Motor neuron (in vitro differentiated cells): ENCODE measurements around the gene CTNNA3. TPM values are rescaled to one million over a fixed set of nuclear protein-coding genes. Genes with fewer than 3 reads are reported as not detected.
A peak's percentile ranks its signal among the peaks of the same experiment; 100 is the strongest.

ENCODE experiments used
- ATAC-seq, 8 experiments: fragments of 200-7000 bp; cut with Tn5 transposase; replicated peaks in 6 of 8; 2 replicates each; pipeline ENCODE4 v1.8.0; 2021; ENCODE audit warnings: mild to moderate bottlenecking in 8 of 8, moderate library complexity in 8 of 8
- H3K27ac ChIP-seq, 2 donors: fragments of 250-450 bp; sonication (Bioruptor Pico); 2 replicates each; pipeline ENCODE4 v1.9.0; 2021; ENCODE audit warnings: antibody characterized with exemption in 2 of 2, mild to moderate bottlenecking in 2 of 2, moderate library complexity in 1 of 2
- H3K4me1 ChIP-seq, 2 donors: fragments of 250-450 bp; sonication (Bioruptor Pico); replicated peaks in 1 of 2; 2 replicates each; pipeline ENCODE4 v1.6.1; 2021; ENCODE audit warnings: antibody characterized with exemption in 2 of 2, mild to moderate bottlenecking in 2 of 2, moderate library complexity in 1 of 2
- H3K4me3 ChIP-seq, 5 donors: fragments of 250-450 bp; sonication (Bioruptor Pico); 2 replicates each; pipeline ENCODE4 v1.9.0; 2021; ENCODE audit warnings: antibody characterized with exemption in 5 of 5, mild to moderate bottlenecking in 5 of 5, moderate library complexity in 4 of 5
- WGBS, 10 experiments: fragments of 450-650 bp; shearing (Covaris generic); methylation state at CpG; one replicate each; pipeline ENCODE4 v1.0.0; 2022; 5-methylcytosine and 5-hydroxymethylcytosine counted together
- in situ Hi-C, 9 experiments: fragments of 400-800 bp; cut with MboI; loops; one replicate each; pipeline ENCODE4 v1.15.0; 2021; ENCODE audit warnings: low sequenced_read_pairs in 9 of 9, low pct_unique_long_range_greater_than_20kb in 2 of 9; ENCODE audit not compliant: unreplicated experiment in 9 of 9
- total RNA-seq, 8 experiments: library from RNA; unstranded; fragments of 300-600 nt; gene quantifications; 2 replicates each; pipeline versions ENCODE4 v1.2.3 to v1.2.4, GENCODE V29; 2022

CTNNA3 gene
- total RNA-seq, 8 experiments from 2014 or later = 0.05 to 4.6 (median 0.48) TPM

DNA sequence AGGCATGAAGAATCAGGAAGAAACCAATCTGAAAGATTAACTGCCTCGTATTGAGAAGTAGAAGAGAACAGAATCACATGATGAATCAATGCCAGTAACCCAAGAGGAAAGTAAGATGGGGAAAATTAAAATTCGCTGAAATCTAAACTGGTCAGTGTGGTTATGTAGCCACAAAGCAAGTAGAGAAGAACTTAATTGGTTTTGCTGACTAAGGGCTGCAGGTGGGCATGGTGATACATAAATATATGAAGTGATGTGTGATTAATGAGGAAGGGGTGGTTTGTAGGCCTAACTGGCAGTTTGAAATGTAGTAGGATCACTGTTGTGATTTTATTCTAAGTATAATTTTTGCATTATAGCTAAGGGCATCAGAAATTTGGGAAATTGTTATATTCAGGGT, 853.6 kb downstream of the CTNNA3 start:
- no peak for ATAC-seq
- in situ Hi-C loops = no loop called here
- peaks cover 6 to 32% of the 10 kb centered on the region in 2 donors for H3K4me1 ChIP-seq
- WGBS, 10 experiments = 17 to 100% (median 82%) methylated on average over 1 to 2 of the region's 2 CpGs; no CpG with 5 or more reads in 1 of the 10 experiments
- no peak overlapping the region for H3K4me3 ChIP-seq
- no peak overlapping the region for H3K27ac ChIP-seq

- in situ Hi-C loops = no loop called here
- 33 to 100% (median 91%) methylated on average over 1 to 3 of the region's 3 CpGs; no CpG with 5 or more reads in 2 of the 10 experiments for WGBS, 10 experiments
- no peak for ATAC-seq
- Histone ChIP-seq H3K4me3 (no peak overlapping the region), H3K4me1 (peaks cover 9 to 16% of the 10 kb centered on the region in 2 donors), H3K27ac (no peak overlapping the region)
Measured at GRCh38 chr10:66838656-66839055, 857.3 kb downstream of the CTNNA3 start.

GRCh38 chr10:66837990-66838389, 858.0 kb downstream of the CTNNA3 start:
- Histone ChIP-seq H3K27ac (no peak overlapping the region), H3K4me1 (peaks cover 9 to 10% of the 10 kb centered on the region in 2 donors), H3K4me3 (no peak overlapping the region)
- in situ Hi-C loops = no loop called here
- peak in 5 of 8 experiments; percentile 86 to 94 (median 89) for ATAC-seq
- WGBS, 10 experiments = 64 to 100% (median 92%) methylated on average over 1 of the region's 1 CpG; no CpG with 5 or more reads in 3 of the 10 experiments

DNA sequence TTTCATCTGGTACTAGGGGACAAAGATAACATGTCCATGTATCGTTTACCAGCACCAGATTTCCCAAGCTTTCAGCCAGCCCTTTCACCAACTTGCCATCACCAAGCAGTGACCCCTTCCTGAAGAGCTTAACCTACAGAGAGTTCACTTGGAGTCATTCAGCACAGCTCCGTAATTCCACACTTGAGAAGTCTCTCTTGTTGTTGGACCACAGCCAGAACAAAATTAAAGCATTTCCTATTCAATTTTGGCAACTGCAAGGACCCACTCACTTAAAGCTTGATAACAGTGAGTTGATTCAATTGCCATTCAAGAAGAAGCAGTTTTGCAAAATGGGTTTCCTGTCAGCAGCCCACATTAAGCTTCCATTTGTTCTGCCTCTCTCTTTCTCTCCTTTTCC, 858.7 kb downstream of the CTNNA3 start:
- Histone ChIP-seq H3K4me1 (peaks cover 5 to 9% of the 10 kb centered on the region in 2 donors), H3K27ac (no peak overlapping the region), H3K4me3 (no peak overlapping the region)
- no peak for ATAC-seq
- in situ Hi-C loops = no loop called here
- WGBS, 10 experiments = 0 to 100% (median 79%) methylated on average over 1 to 2 of the region's 2 CpGs; no CpG with 5 or more reads in 2 of the 10 experiments

GRCh38 chr10:66836771-66837170, 859.2 kb downstream of the CTNNA3 start:
- WGBS, 10 experiments = 20 to 100% (median 78%) methylated on average over 1 to 2 of the region's 2 CpGs
- peaks cover 4 to 9% of the 10 kb centered on the region in 2 donors for H3K4me1 ChIP-seq
- in situ Hi-C loops = no loop called here
- H3K4me3 ChIP-seq = no peak overlapping the region
- no peak overlapping the region for H3K27ac ChIP-seq
- ATAC-seq = no peak

DNA sequence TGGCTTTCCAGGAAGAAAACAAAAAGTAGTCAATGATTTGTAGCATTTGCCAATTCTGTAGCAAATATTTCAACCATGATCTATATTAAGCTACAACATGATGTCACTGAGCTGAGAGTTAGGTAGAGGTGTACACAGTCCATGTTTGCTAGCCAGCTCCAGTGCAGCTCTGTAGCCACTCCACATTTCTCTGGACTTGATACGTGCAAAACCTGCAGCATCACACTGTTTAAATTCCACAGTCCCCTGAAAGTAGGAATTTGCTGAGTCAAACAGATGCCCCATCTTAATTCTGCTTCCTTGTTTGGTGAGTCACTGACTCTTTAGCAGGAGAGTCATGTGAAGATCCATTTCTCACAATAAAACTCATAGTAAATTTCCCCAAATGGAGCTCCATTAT, 859.9 kb downstream of the CTNNA3 start:
- in situ Hi-C loops = no loop called here
- peak in 6 of 8 experiments; percentile 67 to 83 (median 77) for ATAC-seq
- H3K4me3 ChIP-seq = no peak overlapping the region
- H3K27ac ChIP-seq = no peak overlapping the region
- 0 to 100% (median 67%) methylated on average over 1 of the region's 1 CpG; no CpG with 5 or more reads in 5 of the 10 experiments for WGBS, 10 experiments
- H3K4me1 ChIP-seq = peaks cover 4 to 9% of the 10 kb centered on the region in 2 donors

DNA sequence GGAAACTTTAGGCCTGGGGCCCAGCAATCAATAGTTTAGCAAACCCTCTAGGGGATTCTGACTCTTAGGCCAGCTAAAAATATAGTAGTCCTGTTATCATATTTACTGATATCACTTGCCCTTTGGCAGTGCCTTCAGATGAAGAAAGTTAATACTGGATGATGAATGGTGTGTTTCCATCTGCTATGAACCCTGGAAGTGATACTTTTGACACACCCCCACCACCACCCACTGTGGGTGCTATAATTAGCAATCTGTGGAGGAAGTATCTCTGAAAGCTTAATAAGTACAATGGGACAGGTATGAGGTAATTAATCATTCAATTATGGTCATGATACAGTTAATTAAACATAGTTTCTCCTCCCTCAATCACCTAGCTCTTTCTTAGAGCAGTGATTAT, 860.6 kb downstream of the CTNNA3 start:
- in situ Hi-C loops = no loop called here
- H3K4me3 ChIP-seq = no peak overlapping the region
- no peak for ATAC-seq
- H3K4me1 ChIP-seq = peaks cover 4 to 9% of the 10 kb centered on the region in 2 donors
- H3K27ac ChIP-seq = no peak overlapping the region

GRCh38 chr10:66834802-66835201, 861.2 kb downstream of the CTNNA3 start:
- Histone ChIP-seq H3K4me3 (no peak overlapping the region), H3K4me1 (peaks cover 4 to 9% of the 10 kb centered on the region in 2 donors), H3K27ac (no peak overlapping the region)
- no peak for ATAC-seq
- in situ Hi-C loops = no loop called here

GRCh38 chr10:66833861-66834260, 862.1 kb downstream of the CTNNA3 start:
- in situ Hi-C loops = no loop called here
- no peak for ATAC-seq
- WGBS, 10 experiments = 0 to 43% (median 0%) methylated on average over 1 of the region's 1 CpG; no CpG with 5 or more reads in 4 of the 10 experiments
- Histone ChIP-seq H3K4me1 (peaks cover 4 to 9% of the 10 kb centered on the region in 2 donors), H3K4me3 (no peak overlapping the region), H3K27ac (no peak overlapping the region)

DNA sequence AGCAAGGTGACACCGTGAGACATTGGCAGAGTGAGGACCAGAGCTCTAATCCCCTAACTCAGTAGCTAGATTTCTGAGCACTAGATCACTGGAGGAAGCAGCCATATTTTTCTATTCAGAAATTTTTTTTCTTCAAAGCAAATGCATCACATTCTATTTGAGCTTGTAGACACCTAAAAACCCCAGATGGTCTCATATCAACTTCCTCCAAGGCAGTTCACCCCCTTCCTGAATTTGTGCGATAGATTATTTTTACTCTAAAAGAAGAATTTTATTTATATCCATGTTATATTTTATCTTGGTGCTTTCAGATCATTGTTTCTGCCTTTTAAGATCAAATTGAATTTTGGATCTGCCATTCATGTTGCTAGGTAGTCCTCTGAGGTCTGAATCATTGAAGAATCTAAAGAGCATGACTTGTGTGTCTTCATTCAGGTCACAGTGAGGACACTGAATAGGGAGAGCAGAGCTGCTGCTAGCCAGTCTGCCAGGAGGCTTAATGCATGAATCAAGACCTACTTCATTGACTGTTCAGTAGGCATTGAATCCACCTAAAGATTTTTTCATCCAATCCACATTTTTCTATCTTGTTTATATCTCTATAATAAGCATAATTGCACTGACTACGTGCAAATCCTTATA, 863.1 kb downstream of the CTNNA3 start:
- Histone ChIP-seq H3K4me1 (peaks cover 2 to 6% of the 10 kb centered on the region in 2 donors), H3K4me3 (no peak overlapping the region), H3K27ac (no peak overlapping the region)
- peak in 1 of 8 experiments; percentile 27 for ATAC-seq
- in situ Hi-C loops = no loop called here
- WGBS, 10 experiments = 10 to 100% (median 61%) methylated on average over 1 to 3 of the region's 3 CpGs

GRCh38 chr10:66828957-66829356, 867.0 kb downstream of the CTNNA3 start:
- H3K27ac ChIP-seq = no peak overlapping the region
- H3K4me1 ChIP-seq = no peaks in the 10 kb centered on the region
- in situ Hi-C loops = no loop called here
- no peak overlapping the region for H3K4me3 ChIP-seq
- 20 to 100% (median 96%) methylated on average over 1 to 2 of the region's 2 CpGs; no CpG with 5 or more reads in 4 of the 10 experiments for WGBS, 10 experiments
- no peak for ATAC-seq

- peaks cover 0 to 3% of the 10 kb centered on the region in 2 donors for H3K4me1 ChIP-seq
- no peak overlapping the region for H3K27ac ChIP-seq
- no peak overlapping the region for H3K4me3 ChIP-seq
- in situ Hi-C loops = no loop called here
- WGBS, 10 experiments = 0 to 100% (median 80%) methylated on average over 1 of the region's 1 CpG; no CpG with 5 or more reads in 3 of the 10 experiments
- ATAC-seq = no peak
Measured at GRCh38 chr10:66827353-66827752, 868.6 kb downstream of the CTNNA3 start.

DNA sequence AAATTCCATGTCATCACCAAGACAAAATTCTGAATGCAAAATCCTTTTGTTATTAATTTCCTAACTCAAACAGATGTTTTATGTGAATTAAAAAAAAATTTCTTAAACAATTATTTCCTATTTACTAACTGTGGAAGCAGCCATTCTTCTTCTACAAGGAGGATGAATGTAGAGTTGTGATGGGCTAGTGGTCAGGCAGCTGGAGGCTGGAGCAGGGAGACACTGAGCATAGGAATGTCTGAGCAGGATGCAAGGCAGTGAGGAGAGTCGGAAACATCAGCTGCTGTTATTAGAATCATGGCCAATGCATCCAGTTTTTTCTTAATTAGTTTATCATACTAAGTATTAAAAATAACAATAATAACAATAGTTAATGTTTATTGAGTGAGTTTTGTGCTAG, 872.7 kb downstream of the CTNNA3 start:
- Histone ChIP-seq H3K4me3 (no peak overlapping the region), H3K4me1 (peaks cover 3 to 9% of the 10 kb centered on the region in 2 donors), H3K27ac (no peak overlapping the region)
- WGBS, 10 experiments = 17 to 100% (median 78%) methylated on average over 1 of the region's 1 CpG; no CpG with 5 or more reads in 3 of the 10 experiments
- no peak for ATAC-seq
- in situ Hi-C loops = no loop called here

DNA sequence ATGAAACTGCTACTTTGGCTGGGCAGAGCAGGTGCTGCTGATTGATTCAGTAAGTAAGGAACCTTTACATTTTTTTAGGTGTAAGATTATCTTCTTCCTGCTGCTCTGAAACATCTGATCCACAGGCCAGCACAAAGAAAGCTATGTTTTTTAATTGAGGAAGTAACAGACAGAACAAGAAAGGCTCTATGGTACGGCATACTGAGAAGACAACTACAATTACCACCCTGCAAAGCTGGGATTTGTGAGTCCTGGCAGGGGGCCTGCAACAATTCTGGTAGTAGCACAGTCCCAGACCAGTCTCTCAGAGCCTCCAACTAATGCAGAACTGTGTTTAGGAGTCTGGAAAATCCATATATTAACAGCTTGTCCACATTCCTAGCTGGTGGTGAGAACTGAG, 873.2 kb downstream of the CTNNA3 start:
- Histone ChIP-seq H3K4me1 (peaks cover 3 to 9% of the 10 kb centered on the region in 2 donors), H3K27ac (no peak overlapping the region), H3K4me3 (no peak overlapping the region)
- 60% methylated on average over 1 of the region's 1 CpG; no CpG with 5 or more reads in 8 of the 10 experiments for WGBS, 10 experiments
- in situ Hi-C loops = no loop called here
- peak in 3 of 8 experiments; percentile 19 to 39 (median 20) for ATAC-seq
